ENCODE results near the gene ZNF414.
A peak's percentile ranks its signal among the peaks of the same experiment; 100 is the strongest.

ZNF414 gene

DNA sequence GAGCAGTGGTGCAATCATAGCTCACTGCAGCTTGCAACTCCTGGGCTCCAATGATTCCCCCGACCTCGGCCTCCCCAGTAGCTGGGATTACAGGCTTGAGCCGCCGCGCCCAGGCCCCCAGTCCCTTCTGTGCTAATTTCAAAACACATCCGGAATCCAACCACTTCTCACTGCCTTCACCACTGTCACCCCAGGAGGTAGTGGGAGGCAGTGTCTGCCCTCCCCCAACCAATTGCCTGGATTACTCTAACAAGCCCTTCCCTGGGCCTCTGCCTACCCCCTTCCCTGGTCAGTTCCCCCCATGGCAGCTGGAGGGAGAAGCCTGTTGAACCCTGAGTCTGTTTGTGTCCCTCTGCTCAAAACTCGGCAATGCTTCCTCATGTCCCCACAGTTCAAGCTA is 13.8 kb downstream of the ZNF414 start:
- no peak overlapping the region for H2AFZ ChIP-seq (ENCODE audit: low read depth, low read length)
- H3K4ac ChIP-seq (ENCODE audit: low read depth in 1 of 2, low read length in 2 of 2), result no peak overlapping the region
- H2BK5ac ChIP-seq (ENCODE audit: low read depth, low read length, poor library complexity, severe bottlenecking), result no peak overlapping the region
- H3K9ac ChIP-seq (ENCODE audit: low read length), result no peak overlapping the region
- no peaks in the 10 kb centered on the region for H3K9me3 ChIP-seq (ENCODE audit: control insufficient read depth, low read length)
- H3K14ac ChIP-seq (ENCODE audit: low read length in 2 of 2), result no peak overlapping the region
- H4K8ac ChIP-seq (ENCODE audit: low read length), result no peak overlapping the region
- H3K18ac ChIP-seq (ENCODE audit: low read depth in 1 of 2, low read length in 2 of 2), result no peak overlapping the region
- peak overlapping the region; percentile 4 for H2AK5ac ChIP-seq (ENCODE audit: low read length, severe bottlenecking)
- 70% methylated on average over 7 of the region's 7 CpGs for WGBS
- H2BK120ac ChIP-seq (ENCODE audit: low read depth, low read length), result no peak overlapping the region
- H3K27ac ChIP-seq (ENCODE audit: low read length, poor library complexity, severe bottlenecking), result no peak overlapping the region
- H3K4me3 ChIP-seq (ENCODE audit: insufficient read depth in 1 of 2, low read depth in 1 of 2, low read length in 2 of 2), result no peak overlapping the region
- no peak overlapping the region for H2BK12ac ChIP-seq (ENCODE audit: low read length in 2 of 2)
- peaks cover 12% of the 10 kb centered on the region for H3K4me1 ChIP-seq (ENCODE audit: control insufficient read depth, insufficient read depth, low read depth, low read length)
- H3K27me3 ChIP-seq (ENCODE audit: control insufficient read depth in 1 of 2, insufficient read depth in 1 of 2, low read length in 2 of 2), result peaks cover 0 to 4% of the 10 kb centered on the region in 2 experiments
- no peaks in the 10 kb centered on the region for H3K36me3 ChIP-seq (ENCODE audit: control insufficient read depth in 1 of 2, insufficient read depth in 2 of 2, low read depth in 1 of 2, low read length in 2 of 2)
- H3K79me1 ChIP-seq (replicated peaks; ENCODE audit: low read length, poor library complexity, severe bottlenecking), result no peaks in the 10 kb centered on the region
- DNase-seq, result no peak
- H3K23ac ChIP-seq (ENCODE audit: low read length in 2 of 2), result no peak overlapping the region
- H2BK15ac ChIP-seq (ENCODE audit: low read depth, poor library complexity, severe bottlenecking), result no peak overlapping the region
- H3K4me2 ChIP-seq (ENCODE audit: low read length, poor library complexity, severe bottlenecking), result no peak overlapping the region
- H4K91ac ChIP-seq (ENCODE audit: low read length), result no peak overlapping the region

- Histone ChIP-seq H2BK15ac (ENCODE audit: low read depth, poor library complexity, severe bottlenecking) (no peak overlapping the region), H2AFZ (ENCODE audit: low read depth, low read length) (no peak overlapping the region), H4K8ac (ENCODE audit: low read length) (no peak overlapping the region), H3K9me3 (ENCODE audit: control insufficient read depth, low read length) (no peaks in the 10 kb centered on the region), H4K91ac (ENCODE audit: low read length) (no peak overlapping the region), H3K4me3 (ENCODE audit: insufficient read depth in 1 of 2, low read depth in 1 of 2, low read length in 2 of 2) (no peak overlapping the region), H3K14ac (ENCODE audit: low read length in 2 of 2) (no peak overlapping the region), H2BK120ac (ENCODE audit: low read depth, low read length) (no peak overlapping the region), H2BK5ac (ENCODE audit: low read depth, low read length, poor library complexity, severe bottlenecking) (peak overlapping the region; percentile 50), H2BK12ac (ENCODE audit: low read length in 2 of 2) (no peak overlapping the region), H3K23ac (ENCODE audit: low read length in 2 of 2) (no peak overlapping the region), H3K4ac (ENCODE audit: low read depth in 1 of 2, low read length in 2 of 2) (no peak overlapping the region), H3K27ac (ENCODE audit: low read length, poor library complexity, severe bottlenecking) (no peak overlapping the region), H3K36me3 (ENCODE audit: control insufficient read depth in 1 of 2, insufficient read depth in 2 of 2, low read depth in 1 of 2, low read length in 2 of 2) (no peaks in the 10 kb centered on the region), H3K4me1 (ENCODE audit: control insufficient read depth, insufficient read depth, low read depth, low read length) (peaks cover 12% of the 10 kb centered on the region), H3K4me2 (ENCODE audit: low read length, poor library complexity, severe bottlenecking) (no peak overlapping the region), H2AK5ac (ENCODE audit: low read length, severe bottlenecking) (peak overlapping the region; percentile 61), H3K27me3 (ENCODE audit: control insufficient read depth in 1 of 2, insufficient read depth in 1 of 2, low read length in 2 of 2) (peaks cover 0 to 4% of the 10 kb centered on the region in 2 experiments), H3K79me1 (replicated peaks; ENCODE audit: low read length, poor library complexity, severe bottlenecking) (no peaks in the 10 kb centered on the region), H3K18ac (ENCODE audit: low read depth in 1 of 2, low read length in 2 of 2) (no peak overlapping the region), H3K9ac (ENCODE audit: low read length) (no peak overlapping the region)
- no peak for DNase-seq
- 92% methylated on average over 41 of the region's 41 CpGs for WGBS
Measured at GRCh38 chr19:8499048-8499833, 14.7 kb downstream of the ZNF414 start.

GRCh38 chr19:8498295-8498694 is 15.7 kb downstream of the ZNF414 start:
- H2BK12ac ChIP-seq (ENCODE audit: low read length in 2 of 2), result no peak overlapping the region
- H2BK5ac ChIP-seq (ENCODE audit: low read depth, low read length, poor library complexity, severe bottlenecking), result no peak overlapping the region
- H3K18ac ChIP-seq (ENCODE audit: low read depth in 1 of 2, low read length in 2 of 2), result no peak overlapping the region
- H3K14ac ChIP-seq (ENCODE audit: low read length in 2 of 2), result no peak overlapping the region
- no peak overlapping the region for H3K27ac ChIP-seq (ENCODE audit: low read length, poor library complexity, severe bottlenecking)
- no peak overlapping the region for H3K9ac ChIP-seq (ENCODE audit: low read length)
- H3K36me3 ChIP-seq (ENCODE audit: control insufficient read depth in 1 of 2, insufficient read depth in 2 of 2, low read depth in 1 of 2, low read length in 2 of 2), result peaks cover 0 to 3% of the 10 kb centered on the region in 2 experiments
- no peak overlapping the region for H2AK5ac ChIP-seq (ENCODE audit: low read length, severe bottlenecking)
- H4K91ac ChIP-seq (ENCODE audit: low read length), result no peak overlapping the region
- no peak overlapping the region for H3K4me3 ChIP-seq (ENCODE audit: insufficient read depth in 1 of 2, low read depth in 1 of 2, low read length in 2 of 2)
- H3K79me1 ChIP-seq (replicated peaks; ENCODE audit: low read length, poor library complexity, severe bottlenecking), result no peaks in the 10 kb centered on the region
- H3K27me3 ChIP-seq (ENCODE audit: control insufficient read depth in 1 of 2, insufficient read depth in 1 of 2, low read length in 2 of 2), result peaks cover 0 to 4% of the 10 kb centered on the region in 2 experiments
- H2BK120ac ChIP-seq (ENCODE audit: low read depth, low read length), result no peak overlapping the region
- no peak overlapping the region for H3K4me2 ChIP-seq (ENCODE audit: low read length, poor library complexity, severe bottlenecking)
- H4K8ac ChIP-seq (ENCODE audit: low read length), result peak overlapping the region; percentile 8
- H3K23ac ChIP-seq (ENCODE audit: low read length in 2 of 2), result no peak overlapping the region
- H2BK15ac ChIP-seq (ENCODE audit: low read depth, poor library complexity, severe bottlenecking), result no peak overlapping the region
- no peak for DNase-seq
- H2AFZ ChIP-seq (ENCODE audit: low read depth, low read length), result no peak overlapping the region
- H3K4me1 ChIP-seq (ENCODE audit: control insufficient read depth, insufficient read depth, low read depth, low read length), result peaks cover 12% of the 10 kb centered on the region
- WGBS, result 91% methylated on average over 22 of the region's 22 CpGs
- no peaks in the 10 kb centered on the region for H3K9me3 ChIP-seq (ENCODE audit: control insufficient read depth, low read length)
- H3K4ac ChIP-seq (ENCODE audit: low read depth in 1 of 2, low read length in 2 of 2), result no peak overlapping the region

DNA sequence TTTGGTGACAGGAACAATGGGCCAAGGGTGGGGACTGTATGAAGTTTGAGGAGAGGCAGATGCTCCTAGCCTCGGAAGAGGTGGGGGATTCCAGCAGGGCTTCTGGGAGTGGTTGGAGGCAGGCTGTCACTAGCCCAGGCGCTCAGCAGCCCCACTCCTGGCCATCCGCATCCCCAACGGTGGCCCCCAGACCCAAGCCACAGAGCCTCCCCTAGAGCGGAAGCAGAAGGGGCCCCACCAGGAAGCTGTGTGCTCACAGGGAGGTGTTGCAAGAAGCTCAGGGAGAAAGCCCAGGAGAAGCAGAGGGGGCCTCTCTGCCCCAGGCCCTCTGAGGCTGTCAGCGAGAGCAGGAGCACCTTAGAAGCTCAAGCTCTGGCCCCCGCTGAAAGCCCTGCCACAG is 19.8 kb downstream of the ZNF414 start:
- H2BK15ac ChIP-seq (ENCODE audit: low read depth, poor library complexity, severe bottlenecking), result peak overlapping the region; percentile 33
- DNase-seq, result peak; percentile 18

More for the DNA sequence above, 19.8 kb downstream of the ZNF414 start:
- H3K4ac ChIP-seq (ENCODE audit: low read depth in 1 of 2, low read length in 2 of 2), result no peak overlapping the region
- H3K27me3 ChIP-seq (ENCODE audit: control insufficient read depth in 1 of 2, insufficient read depth in 1 of 2, low read length in 2 of 2), result no peaks in the 10 kb centered on the region
- H2AFZ ChIP-seq (ENCODE audit: low read depth, low read length), result no peak overlapping the region
- H3K9me3 ChIP-seq (ENCODE audit: control insufficient read depth, low read length), result no peaks in the 10 kb centered on the region
- H3K79me1 ChIP-seq (replicated peaks; ENCODE audit: low read length, poor library complexity, severe bottlenecking), result peaks cover 9% of the 10 kb centered on the region
- peaks cover 5 to 30% of the 10 kb centered on the region in 2 experiments for H3K36me3 ChIP-seq (ENCODE audit: control insufficient read depth in 1 of 2, insufficient read depth in 2 of 2, low read depth in 1 of 2, low read length in 2 of 2)
- H3K4me1 ChIP-seq (ENCODE audit: control insufficient read depth, insufficient read depth, low read depth, low read length), result no peaks in the 10 kb centered on the region
- no peak overlapping the region for H3K14ac ChIP-seq (ENCODE audit: low read length in 2 of 2)
- H3K23ac ChIP-seq (ENCODE audit: low read length in 2 of 2), result no peak overlapping the region
- H4K91ac ChIP-seq (ENCODE audit: low read length), result no peak overlapping the region
- no peak overlapping the region for H3K18ac ChIP-seq (ENCODE audit: low read depth in 1 of 2, low read length in 2 of 2)
- H3K4me2 ChIP-seq (ENCODE audit: low read length, poor library complexity, severe bottlenecking), result no peak overlapping the region
- no peak overlapping the region for H3K27ac ChIP-seq (ENCODE audit: low read length, poor library complexity, severe bottlenecking)
- no peak overlapping the region for H2BK120ac ChIP-seq (ENCODE audit: low read depth, low read length)
- no peak overlapping the region for H2AK5ac ChIP-seq (ENCODE audit: low read length, severe bottlenecking)
- no peak overlapping the region for H2BK12ac ChIP-seq (ENCODE audit: low read length in 2 of 2)
- no peak overlapping the region for H3K4me3 ChIP-seq (ENCODE audit: insufficient read depth in 1 of 2, low read depth in 1 of 2, low read length in 2 of 2)
- H4K8ac ChIP-seq (ENCODE audit: low read length), result peak overlapping the region; percentile 72
- no peak overlapping the region for H2BK5ac ChIP-seq (ENCODE audit: low read depth, low read length, poor library complexity, severe bottlenecking)
- H3K9ac ChIP-seq (ENCODE audit: low read length), result no peak overlapping the region
- WGBS, result 59% methylated on average over 7 of the region's 7 CpGs

Measured in mesenchymal stem cell (in vitro differentiated cells and primary cell).